ENCODE measurements around the gene MBNL1. TPM values are rescaled to one million over a fixed set of nuclear protein-coding genes. Genes with fewer than 3 reads are reported as not detected.

Gene MBNL1
- total RNA-seq, 1 experiment from 2014 or later = 200 TPM

DNA sequence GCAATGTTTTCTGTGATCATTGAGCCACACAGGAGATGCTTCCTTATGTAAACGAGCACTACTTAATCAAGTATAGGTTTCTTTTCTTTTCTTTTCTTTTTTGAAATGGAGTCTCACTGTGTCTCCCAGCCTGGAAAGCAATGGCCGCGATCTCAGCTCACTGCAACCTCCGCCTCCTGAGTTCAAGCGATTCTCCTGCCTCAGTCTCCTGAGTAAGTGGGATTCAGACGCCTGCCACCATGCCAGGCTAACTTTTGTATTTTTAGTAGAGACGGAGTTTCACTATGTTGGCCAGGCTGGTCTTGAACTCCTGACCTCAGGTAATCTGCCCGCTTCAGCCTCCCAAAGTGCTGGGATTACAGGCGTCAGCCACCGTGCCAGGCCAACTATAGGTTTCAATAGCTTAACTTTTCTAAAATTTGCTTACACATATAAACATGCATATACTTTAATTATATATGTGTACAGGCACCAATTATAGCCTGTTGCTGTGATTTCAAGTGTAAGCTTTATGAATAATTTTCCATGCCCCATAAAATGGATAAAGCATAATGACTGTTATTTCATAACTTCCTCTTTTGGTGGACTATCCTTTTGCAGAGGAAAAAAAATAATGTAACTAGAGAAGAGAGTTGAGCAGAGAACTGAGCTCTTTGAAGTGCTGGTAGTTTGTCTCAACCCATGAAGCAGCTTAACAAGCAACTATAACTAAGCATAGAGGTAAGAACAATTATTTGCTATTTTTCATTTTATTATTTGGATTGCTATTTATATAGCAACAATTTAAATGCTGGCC is 24.8 kb upstream of the MBNL1 start:
- Histone ChIP-seq H3K4me1 (ENCODE audit: control insufficient read depth in 1 of 2, insufficient read depth in 2 of 2, low read length in 2 of 2) (peaks cover 5 to 16% of the 10 kb centered on the region in 2 experiments; a peak in 2 of 4 replicates), H3K36me3 (ENCODE audit: control insufficient read depth in 1 of 2, insufficient read depth in 2 of 2, low read length in 2 of 2) (no peaks in the 10 kb centered on the region), H4K20me1 (ENCODE audit: insufficient read depth) (no peaks in the 10 kb centered on the region), H3K27ac (ENCODE audit: low read depth, low read length) (no peak overlapping the region), H3K4me2 (ENCODE audit: low read length) (no peak overlapping the region), H3K27me3 (ENCODE audit: insufficient read depth, low read length) (no peaks in the 10 kb centered on the region), H3K79me2 (ENCODE audit: insufficient read depth, low read length) (no peaks in the 10 kb centered on the region), H3K9me2 (ENCODE audit: insufficient read depth) (no peaks in the 10 kb centered on the region), H3K9me3 (ENCODE audit: control insufficient read depth in 1 of 2, insufficient read depth in 1 of 2, low read depth in 1 of 2, low read length in 2 of 2) (no peaks in the 10 kb centered on the region), H2AFZ (ENCODE audit: low read depth, low read length, poor library complexity, severe bottlenecking) (peak overlapping the region; percentile 48), H3K4me3 (replicated peaks in 1 of 2; ENCODE audit: low read depth in 1 of 2, low read length in 2 of 2) (no peak overlapping the region), H3K9ac (ENCODE audit: low read length) (no peak overlapping the region)
- CTCF ChIA-PET = no interaction called here
- POLR2A ChIA-PET = interaction anchor here (1.1 kb wide), 1 partner anchor 25 kb away, joined by 3 read pairs; the partner anchor contains the start of gene MBNL1
- intact Hi-C loops (cut with micrococcal nuclease) = no loop called here
- TF ChIP-seq SP1 (IDR thresholded peaks at IDR 0.05; ENCODE audit: low read depth) (no peak), RAD21 (IDR thresholded peaks at IDR 0.05; ENCODE audit: low read depth) (no peak), ELF1 (IDR thresholded peaks at IDR 0.05; ENCODE audit: borderline replicate concordance, low read depth) (no peak), ZNF274 (IDR thresholded peaks at IDR 0.05; ENCODE audit: low read depth, low read length) (no peak), ZFX (IDR thresholded peaks at IDR 0.05) (no peak), FOSL1 (IDR thresholded peaks at IDR 0.05; ENCODE audit: low read depth) (no peak), CBX3 (IDR thresholded peaks at IDR 0.05; ENCODE audit: low read depth) (no peak), EGR1 (IDR thresholded peaks at IDR 0.05; ENCODE audit: low read depth) (no peak), POLR2A (IDR thresholded peaks at IDR 0.05; ENCODE audit: borderline replicate concordance, extremely low read depth, insufficient read depth, insufficient read length) (no peak), CEBPB (IDR thresholded peaks at IDR 0.05; ENCODE audit: low read depth) (no peak), POLR2AphosphoS5 (IDR thresholded peaks at IDR 0.05; ENCODE audit: low read depth, low read length) (no peak), TCF7L2 (IDR thresholded peaks at IDR 0.05; ENCODE audit: borderline replicate concordance, extremely low read depth, insufficient read depth, insufficient read length) (no peak), YY1 (IDR thresholded peaks at IDR 0.05; ENCODE audit: extremely low read depth, insufficient replicate concordance, low read depth, low read length) (no peak), JUND (IDR thresholded peaks at IDR 0.05) (no peak), EZH2 (IDR thresholded peaks at IDR 0.05) (no peak), SRF (IDR thresholded peaks at IDR 0.05; ENCODE audit: low read depth) (no peak)
- TF ChIP-seq, protein P1, sequence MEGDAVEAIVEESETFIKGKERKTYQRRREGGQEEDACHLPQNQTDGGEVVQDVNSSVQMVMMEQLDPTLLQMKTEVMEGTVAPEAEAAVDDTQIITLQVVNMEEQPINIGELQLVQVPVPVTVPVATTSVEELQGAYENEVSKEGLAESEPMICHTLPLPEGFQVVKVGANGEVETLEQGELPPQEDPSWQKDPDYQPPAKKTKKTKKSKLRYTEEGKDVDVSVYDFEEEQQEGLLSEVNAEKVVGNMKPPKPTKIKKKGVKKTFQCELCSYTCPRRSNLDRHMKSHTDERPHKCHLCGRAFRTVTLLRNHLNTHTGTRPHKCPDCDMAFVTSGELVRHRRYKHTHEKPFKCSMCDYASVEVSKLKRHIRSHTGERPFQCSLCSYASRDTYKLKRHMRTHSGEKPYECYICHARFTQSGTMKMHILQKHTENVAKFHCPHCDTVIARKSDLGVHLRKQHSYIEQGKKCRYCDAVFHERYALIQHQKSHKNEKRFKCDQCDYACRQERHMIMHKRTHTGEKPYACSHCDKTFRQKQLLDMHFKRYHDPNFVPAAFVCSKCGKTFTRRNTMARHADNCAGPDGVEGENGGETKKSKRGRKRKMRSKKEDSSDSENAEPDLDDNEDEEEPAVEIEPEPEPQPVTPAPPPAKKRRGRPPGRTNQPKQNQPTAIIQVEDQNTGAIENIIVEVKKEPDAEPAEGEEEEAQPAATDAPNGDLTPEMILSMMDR (IDR thresholded peaks at IDR 0.05 in 2 of 3, conservative IDR thresholded peaks at IDR 0.05 in 1 of 3; ENCODE audit: borderline replicate concordance in 1 of 3, insufficient read depth in 1 of 3, low read depth in 2 of 3, low read length in 2 of 3) = no peak
- TF ChIP-seq, protein P2, sequence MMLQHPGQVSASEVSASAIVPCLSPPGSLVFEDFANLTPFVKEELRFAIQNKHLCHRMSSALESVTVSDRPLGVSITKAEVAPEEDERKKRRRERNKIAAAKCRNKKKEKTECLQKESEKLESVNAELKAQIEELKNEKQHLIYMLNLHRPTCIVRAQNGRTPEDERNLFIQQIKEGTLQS (IDR thresholded peaks at IDR 0.05) = no peak
- TF ChIP-seq, protein P3, sequence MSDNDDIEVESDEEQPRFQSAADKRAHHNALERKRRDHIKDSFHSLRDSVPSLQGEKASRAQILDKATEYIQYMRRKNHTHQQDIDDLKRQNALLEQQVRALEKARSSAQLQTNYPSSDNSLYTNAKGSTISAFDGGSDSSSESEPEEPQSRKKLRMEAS (IDR thresholded peaks at IDR 0.05) = no peak
- TF ChIP-seq, protein P4, sequence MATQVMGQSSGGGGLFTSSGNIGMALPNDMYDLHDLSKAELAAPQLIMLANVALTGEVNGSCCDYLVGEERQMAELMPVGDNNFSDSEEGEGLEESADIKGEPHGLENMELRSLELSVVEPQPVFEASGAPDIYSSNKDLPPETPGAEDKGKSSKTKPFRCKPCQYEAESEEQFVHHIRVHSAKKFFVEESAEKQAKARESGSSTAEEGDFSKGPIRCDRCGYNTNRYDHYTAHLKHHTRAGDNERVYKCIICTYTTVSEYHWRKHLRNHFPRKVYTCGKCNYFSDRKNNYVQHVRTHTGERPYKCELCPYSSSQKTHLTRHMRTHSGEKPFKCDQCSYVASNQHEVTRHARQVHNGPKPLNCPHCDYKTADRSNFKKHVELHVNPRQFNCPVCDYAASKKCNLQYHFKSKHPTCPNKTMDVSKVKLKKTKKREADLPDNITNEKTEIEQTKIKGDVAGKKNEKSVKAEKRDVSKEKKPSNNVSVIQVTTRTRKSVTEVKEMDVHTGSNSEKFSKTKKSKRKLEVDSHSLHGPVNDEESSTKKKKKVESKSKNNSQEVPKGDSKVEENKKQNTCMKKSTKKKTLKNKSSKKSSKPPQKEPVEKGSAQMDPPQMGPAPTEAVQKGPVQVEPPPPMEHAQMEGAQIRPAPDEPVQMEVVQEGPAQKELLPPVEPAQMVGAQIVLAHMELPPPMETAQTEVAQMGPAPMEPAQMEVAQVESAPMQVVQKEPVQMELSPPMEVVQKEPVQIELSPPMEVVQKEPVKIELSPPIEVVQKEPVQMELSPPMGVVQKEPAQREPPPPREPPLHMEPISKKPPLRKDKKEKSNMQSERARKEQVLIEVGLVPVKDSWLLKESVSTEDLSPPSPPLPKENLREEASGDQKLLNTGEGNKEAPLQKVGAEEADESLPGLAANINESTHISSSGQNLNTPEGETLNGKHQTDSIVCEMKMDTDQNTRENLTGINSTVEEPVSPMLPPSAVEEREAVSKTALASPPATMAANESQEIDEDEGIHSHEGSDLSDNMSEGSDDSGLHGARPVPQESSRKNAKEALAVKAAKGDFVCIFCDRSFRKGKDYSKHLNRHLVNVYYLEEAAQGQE (IDR thresholded peaks at IDR 0.05; ENCODE audit: low read depth) = no peak
- no TSS peak for BruUV-seq (replicated peaks)
- ATAC-seq (no peak), DNase-seq (ENCODE audit: low read depth, low spot score) (no peak)
- RAD21 ChIA-PET (ENCODE audit: low non-redundant PET in 1 of 2, low total read pairs in 2 of 2, uncharacterized antibody in 2 of 2, unreplicated experiment in 2 of 2) = no interaction called here
